Subcutaneous abdominal adipose tissue (tissue), 5 donors: Measurements from ENCODE around the gene ELP5.

Experiments
- H3K27ac ChIP-seq: one replicate; pipeline ENCODE4 v1.7.0; 2013; ENCODE audit warnings: low read depth, mild to moderate bottlenecking, inconsistent platforms, low read length, moderate library complexity
- H3K27me3 ChIP-seq, 5 donors: one replicate each; pipeline ENCODE4 v1.7.0; 2013; ENCODE audit warnings: low read length in 5 of 5, inconsistent platforms in 1 of 5; ENCODE audit not compliant: control insufficient read depth in 5 of 5, insufficient read depth in 4 of 5
- H3K36me3 ChIP-seq, 5 donors: one replicate each; pipeline ENCODE4 v1.7.0; 2013; ENCODE audit warnings: low read length in 5 of 5; ENCODE audit not compliant: control insufficient read depth in 5 of 5, insufficient read depth in 5 of 5
- H3K4me1 ChIP-seq, 5 donors: one replicate each; pipeline ENCODE4 v1.7.0; 2013; ENCODE audit warnings: low read length in 5 of 5, mild to moderate bottlenecking in 3 of 5, moderate library complexity in 1 of 5; ENCODE audit not compliant: control insufficient read depth in 5 of 5, insufficient read depth in 5 of 5
- H3K4me3 ChIP-seq, 5 donors: one replicate each; pipeline ENCODE4 v1.7.0; 2013; ENCODE audit warnings: low read length in 5 of 5, low read depth in 1 of 5
- H3K9ac ChIP-seq, 5 donors: one replicate each; pipeline ENCODE4 v1.7.0; 2013; ENCODE audit warnings: low read length in 5 of 5, mild to moderate bottlenecking in 4 of 5, moderate library complexity in 3 of 5
- H3K9me3 ChIP-seq, 5 donors: one replicate each; pipeline ENCODE4 v1.7.0; 2013; ENCODE audit warnings: low read length in 5 of 5; ENCODE audit not compliant: control insufficient read depth in 5 of 5
- donor health status: healthy.
- donor health status: healthy.
- donor health status: healthy.
- donor health status: healthy.
- donor health status: healthy.

Gene ELP5

DNA sequence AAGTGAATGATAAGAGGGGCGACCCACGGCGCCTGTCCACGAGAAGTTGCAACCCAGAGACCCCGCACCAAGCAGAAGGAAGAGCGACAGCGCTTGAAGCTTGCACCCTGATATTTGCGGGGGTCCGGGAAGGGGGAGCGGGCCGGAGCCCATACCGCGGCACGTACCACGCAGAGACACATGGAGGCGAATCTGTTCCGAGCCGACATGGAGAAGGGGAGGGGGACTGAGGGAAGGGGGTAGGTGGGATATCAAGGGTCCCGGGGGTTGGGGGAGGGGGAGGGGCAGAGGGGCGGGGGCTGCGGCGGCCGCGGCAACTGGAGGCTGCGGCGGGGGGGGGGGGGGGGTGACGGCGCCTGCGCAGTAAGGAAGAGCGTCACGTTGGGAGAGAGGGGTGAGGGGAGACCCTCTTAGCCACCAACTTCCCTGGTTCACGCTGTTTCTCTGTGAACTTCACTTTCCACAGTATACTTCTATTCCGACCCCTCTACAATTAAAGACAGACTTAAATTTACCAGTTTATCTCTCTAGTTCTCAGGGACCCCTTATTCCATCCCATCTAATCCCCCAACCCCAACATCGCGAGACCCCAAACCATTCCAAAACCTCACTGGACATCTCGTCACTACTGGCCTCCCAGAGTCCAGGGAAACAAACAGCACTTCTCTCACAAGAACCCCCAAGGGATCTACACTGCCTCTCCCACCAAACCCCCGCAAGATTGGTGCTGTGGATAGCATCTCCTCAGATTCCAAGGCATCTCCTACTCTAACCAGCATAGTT, 40.3 kb upstream of the ELP5 start:
- Histone ChIP-seq H3K4me3 (no peak overlapping the region), H3K4me1 (peaks cover 1 to 37% (median 30%) of the 10 kb centered on the region in 5 donors), H3K27ac (no peak overlapping the region), H3K9ac (no peak overlapping the region), H3K9me3 (no peaks in the 10 kb centered on the region), H3K27me3 (peaks cover 6 to 12% (median 10%) of the 10 kb centered on the region in 5 donors), H3K36me3 (no peaks in the 10 kb centered on the region)

DNA sequence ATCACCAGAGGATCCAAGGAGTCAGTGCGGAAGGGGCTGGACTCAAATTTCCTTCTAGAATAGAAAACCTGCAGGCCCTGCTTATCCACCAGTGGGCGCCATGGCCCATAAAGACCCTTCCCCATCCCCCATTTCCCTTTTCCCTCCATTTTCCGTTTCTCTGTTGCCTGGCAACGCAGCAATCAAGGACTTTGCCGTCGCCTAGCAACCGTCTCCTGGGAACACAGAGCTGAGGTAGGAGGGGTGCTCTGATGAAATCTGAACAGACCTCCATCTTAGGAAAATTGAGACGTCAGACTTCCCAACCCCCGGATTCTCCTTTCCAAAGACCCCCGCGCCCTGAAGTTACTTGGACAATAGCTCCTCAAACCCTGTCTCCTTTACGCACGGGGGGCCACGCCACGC, 38.1 kb upstream of the ELP5 start:
- Histone ChIP-seq H3K36me3 (no peaks in the 10 kb centered on the region), H3K4me1 (peaks cover 1 to 48% (median 44%) of the 10 kb centered on the region in 5 donors), H3K27me3 (peaks cover 0 to 10% (median 4%) of the 10 kb centered on the region in 5 donors), H3K9ac (no peak overlapping the region), H3K9me3 (no peaks in the 10 kb centered on the region), H3K27ac (no peak overlapping the region), H3K4me3 (peak overlapping the region; percentile 23 to 68 (median 61))

DNA sequence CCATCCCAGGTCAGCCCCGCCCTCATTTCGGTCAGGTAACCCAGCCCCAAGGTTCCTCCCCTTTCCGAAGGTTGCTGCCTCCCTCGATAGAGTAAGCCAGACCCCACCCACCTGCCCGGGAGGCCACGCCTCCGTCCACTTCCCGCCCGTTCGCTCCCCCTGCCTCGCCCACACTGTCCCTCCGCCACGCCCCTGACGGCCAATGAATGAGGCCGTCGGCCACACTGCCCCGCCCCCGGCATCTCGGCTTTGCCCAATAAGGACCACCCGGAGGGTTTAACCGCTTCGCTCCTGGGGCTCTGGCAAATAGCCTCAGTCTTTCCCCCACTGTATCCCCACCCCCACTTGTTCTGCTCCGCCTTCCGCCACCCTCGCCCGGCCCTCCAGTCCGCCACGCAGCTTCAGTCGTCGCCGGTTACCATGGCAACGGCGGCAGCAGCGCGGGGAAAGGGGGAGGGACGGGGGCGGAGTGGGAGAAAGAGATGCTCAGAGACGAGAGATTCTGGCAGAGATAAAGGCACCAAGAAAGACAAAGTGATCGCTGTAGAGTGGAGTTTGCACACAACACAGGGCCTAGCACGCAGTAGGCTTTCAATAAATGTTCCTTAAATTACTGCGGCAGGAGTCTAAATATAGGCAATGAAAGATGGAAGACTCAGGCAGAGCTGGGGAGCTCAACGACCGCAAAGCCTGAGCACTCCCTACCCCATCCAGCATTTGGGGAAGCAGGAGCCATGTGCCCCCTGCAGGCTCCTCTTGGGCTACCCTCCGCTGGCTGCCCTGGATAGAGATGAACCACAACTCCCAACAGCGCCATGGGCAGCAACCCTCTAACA, 37.5 kb upstream of the ELP5 start:
- Histone ChIP-seq H3K4me1 (peaks cover 1 to 55% (median 50%) of the 10 kb centered on the region in 5 donors), H3K9ac (peak overlapping the region in 1 of 5 donors; percentile 58), H3K9me3 (no peaks in the 10 kb centered on the region), H3K4me3 (peak overlapping the region; percentile 23 to 74 (median 68)), H3K36me3 (no peaks in the 10 kb centered on the region), H3K27me3 (peaks cover 0 to 9% (median 4%) of the 10 kb centered on the region in 5 donors), H3K27ac (no peak overlapping the region)

DNA sequence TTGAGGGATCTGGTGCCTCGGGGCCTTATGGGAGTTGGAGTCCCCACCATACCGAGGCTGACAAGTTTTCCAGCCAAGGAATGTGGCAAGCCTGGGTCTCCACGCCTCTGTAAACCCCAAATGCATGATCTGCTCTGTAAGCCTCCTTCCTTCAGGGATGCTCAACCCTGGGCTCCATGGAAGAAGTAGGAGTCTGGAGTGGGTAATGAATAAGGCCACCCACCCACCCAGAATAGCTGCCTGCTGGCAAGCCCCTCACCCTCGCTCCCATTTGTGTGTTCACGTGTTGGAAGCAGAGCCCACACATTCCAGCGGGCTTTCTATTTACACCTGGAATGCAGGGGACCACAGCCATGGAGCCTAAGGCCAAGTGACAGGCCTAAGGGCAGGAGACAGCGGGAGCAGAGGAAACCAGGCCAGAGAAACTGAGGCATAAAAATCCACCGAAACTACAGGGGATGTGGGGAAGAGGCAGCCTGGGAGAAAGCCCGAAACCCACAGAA, 36.8 kb upstream of the ELP5 start:
- H3K4me3 ChIP-seq = peak overlapping the region in 4 of 5 donors; percentile 59 to 74 (median 70)
- H3K36me3 ChIP-seq = no peaks in the 10 kb centered on the region
- peak overlapping the region in 1 of 5 donors; percentile 8 for H3K9ac ChIP-seq
- peaks cover 2 to 60% (median 53%) of the 10 kb centered on the region in 5 donors for H3K4me1 ChIP-seq
- H3K9me3 ChIP-seq = no peaks in the 10 kb centered on the region
- no peak overlapping the region for H3K27ac ChIP-seq
- H3K27me3 ChIP-seq = peaks cover 0 to 9% (median 4%) of the 10 kb centered on the region in 5 donors

DNA sequence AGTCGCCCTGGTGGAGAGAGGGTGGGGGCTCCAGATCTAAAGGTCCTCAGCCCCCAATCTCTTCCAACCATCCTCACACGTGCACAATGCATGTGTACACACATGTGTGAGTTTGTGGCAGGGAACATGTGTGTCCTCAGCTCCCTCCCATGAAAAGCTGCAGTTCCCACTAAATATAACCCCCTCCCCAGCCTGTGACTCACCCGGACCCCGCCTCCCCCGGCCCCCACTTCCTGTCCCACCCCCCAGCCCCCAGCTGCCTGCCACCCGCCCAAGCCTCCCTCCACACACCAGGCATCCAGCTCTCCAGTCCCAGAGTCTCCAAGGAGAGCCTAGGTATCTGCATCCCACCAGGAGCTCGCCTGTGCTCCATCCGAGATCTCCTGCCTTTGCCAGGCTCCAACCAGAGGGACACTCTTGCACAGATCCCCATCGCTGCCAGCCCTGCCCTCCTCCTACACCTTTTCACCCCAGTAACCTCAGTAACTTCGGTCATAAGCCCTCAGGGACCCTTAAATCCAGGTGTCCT, 36.3 kb upstream of the ELP5 start:
- Histone ChIP-seq H3K27ac (no peak overlapping the region), H3K4me3 (peak overlapping the region in 2 of 5 donors; percentile 35 to 42), H3K4me1 (peaks cover 7 to 66% (median 58%) of the 10 kb centered on the region in 5 donors), H3K27me3 (peaks cover 0 to 12% (median 4%) of the 10 kb centered on the region in 5 donors), H3K9me3 (no peaks in the 10 kb centered on the region), H3K9ac (peak overlapping the region in 1 of 5 donors; percentile 8), H3K36me3 (no peaks in the 10 kb centered on the region)

DNA sequence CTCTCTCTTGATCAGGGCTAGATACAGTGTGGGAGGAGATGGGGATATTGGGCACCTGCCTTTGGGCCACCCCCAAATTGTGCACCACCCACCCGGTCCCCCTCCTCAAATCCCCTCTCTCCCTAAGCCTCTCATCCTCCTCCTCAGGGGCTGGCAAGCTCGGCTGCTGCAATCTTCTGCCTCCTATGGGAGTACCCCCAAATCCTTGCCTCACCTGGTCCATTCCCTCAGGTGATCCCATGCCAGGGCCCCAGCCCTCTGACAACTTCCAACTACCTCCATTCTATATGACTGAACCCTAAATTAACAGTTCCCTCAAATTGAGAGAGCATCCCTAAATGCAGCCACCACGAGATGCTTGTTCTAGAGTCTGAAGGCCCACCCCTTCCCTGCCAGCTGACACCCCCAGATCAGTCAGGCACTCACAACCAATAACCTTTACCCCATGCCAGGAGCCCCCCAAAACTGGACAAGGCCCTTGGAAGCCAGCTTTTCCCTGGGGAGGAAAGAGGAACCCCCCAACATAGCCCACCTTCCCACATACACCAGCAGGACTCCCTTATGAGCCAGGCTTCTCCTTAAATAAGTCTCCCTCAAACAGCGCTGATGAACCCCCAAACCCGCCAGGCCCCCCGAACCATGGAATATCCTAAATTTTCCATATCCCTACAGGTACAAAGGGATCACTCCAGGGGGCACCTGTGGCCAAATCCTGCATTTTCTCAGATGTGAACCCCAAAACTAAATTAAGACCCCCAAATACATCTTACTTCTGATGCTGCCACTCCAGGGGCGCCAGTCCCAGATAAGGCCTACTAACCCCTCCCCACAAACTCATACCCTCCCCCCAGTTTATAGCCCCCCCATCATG, 35.5 kb upstream of the ELP5 start:
- H3K4me1 ChIP-seq = peaks cover 12 to 73% (median 66%) of the 10 kb centered on the region in 5 donors
- peaks cover 0 to 6% (median 5%) of the 10 kb centered on the region in 5 donors for H3K36me3 ChIP-seq
- peak overlapping the region in 1 of 5 donors; percentile 48 for H3K9ac ChIP-seq
- H3K4me3 ChIP-seq = peak overlapping the region in 2 of 5 donors; percentile 35 to 40
- H3K27ac ChIP-seq = no peak overlapping the region
- H3K27me3 ChIP-seq = peaks cover 0 to 12% (median 4%) of the 10 kb centered on the region in 5 donors
- no peaks in the 10 kb centered on the region for H3K9me3 ChIP-seq

DNA sequence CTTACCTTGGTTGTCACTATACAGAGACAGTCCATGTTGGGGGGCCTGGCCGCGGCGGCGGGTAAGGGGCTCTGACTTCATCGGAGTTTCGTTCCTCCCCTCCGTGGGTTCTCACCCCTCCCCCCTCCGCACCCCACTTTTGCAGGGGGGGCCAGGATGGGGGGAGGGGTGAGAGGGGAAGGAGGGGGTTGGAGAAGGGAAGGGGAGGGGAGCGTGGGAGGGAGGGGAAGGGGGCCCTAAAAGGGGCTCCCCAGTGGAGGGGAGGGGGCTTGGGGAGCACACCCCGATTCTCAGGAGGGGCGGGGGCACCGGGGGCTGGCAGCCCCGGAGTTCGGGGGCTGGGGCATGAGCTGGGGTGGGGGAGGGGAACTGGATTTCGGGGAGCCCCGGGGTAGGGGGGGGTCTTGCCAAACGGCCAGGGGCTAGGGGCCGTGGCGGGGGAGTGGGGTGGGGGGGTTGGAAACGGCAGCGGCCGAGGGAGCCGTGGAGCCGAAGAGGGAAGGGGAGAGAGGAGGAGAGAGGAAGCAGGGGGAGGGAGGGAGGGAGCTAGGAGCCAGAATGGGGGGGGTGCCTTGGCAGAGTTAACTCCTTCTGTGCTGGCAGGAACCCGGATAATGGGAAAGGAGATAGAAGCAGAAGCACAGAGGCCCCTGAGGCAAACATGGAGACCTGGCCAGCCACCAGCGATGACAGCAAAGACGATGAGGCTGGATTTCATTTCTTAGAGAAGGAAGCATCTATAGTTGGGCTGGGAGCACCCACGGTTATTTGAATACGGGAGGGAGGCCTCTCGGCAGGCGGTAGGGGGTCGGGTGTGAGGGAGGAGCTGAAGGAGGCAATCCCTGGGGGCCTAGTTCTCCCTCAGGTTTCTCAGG, 34.7 kb upstream of the ELP5 start:
- peak overlapping the region in 2 of 5 donors; percentile 41 to 72 for H3K9ac ChIP-seq
- H3K9me3 ChIP-seq = no peaks in the 10 kb centered on the region
- peaks cover 0 to 9% (median 4%) of the 10 kb centered on the region in 5 donors for H3K27me3 ChIP-seq
- peaks cover 13 to 82% (median 74%) of the 10 kb centered on the region in 5 donors for H3K4me1 ChIP-seq
- H3K36me3 ChIP-seq = peaks cover 0 to 14% (median 13%) of the 10 kb centered on the region in 5 donors
- peak overlapping the region; percentile 36 to 57 (median 49) for H3K4me3 ChIP-seq
- H3K27ac ChIP-seq = no peak overlapping the region

DNA sequence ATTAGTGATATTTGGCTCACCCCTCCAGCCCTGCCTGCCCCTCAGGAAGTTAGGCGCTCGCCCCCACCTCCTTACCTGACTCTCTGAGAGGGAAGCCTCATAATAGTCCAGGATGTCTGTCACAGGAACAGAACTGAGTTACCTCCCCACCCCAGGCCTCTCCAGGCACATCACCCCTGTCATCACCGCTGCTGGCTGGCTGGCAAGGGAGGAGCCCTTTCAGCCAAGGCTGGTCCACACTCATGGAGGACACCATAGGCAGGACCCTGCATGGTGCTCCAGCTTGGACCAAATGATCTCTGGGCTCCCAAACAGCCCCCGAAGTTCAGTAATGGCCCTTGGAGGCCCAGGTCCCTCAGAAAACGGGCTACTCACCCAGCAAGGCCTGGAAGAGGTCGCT, 33.8 kb upstream of the ELP5 start:
- H3K9ac ChIP-seq = peak overlapping the region in 2 of 5 donors; percentile 53 to 72
- peaks cover 0 to 22% (median 21%) of the 10 kb centered on the region in 5 donors for H3K36me3 ChIP-seq
- no peaks in the 10 kb centered on the region for H3K9me3 ChIP-seq
- no peak overlapping the region for H3K27ac ChIP-seq
- H3K27me3 ChIP-seq = peaks cover 0 to 9% (median 4%) of the 10 kb centered on the region in 5 donors
- peak overlapping the region in 1 of 5 donors; percentile 36 for H3K4me3 ChIP-seq
- H3K4me1 ChIP-seq = peaks cover 13 to 87% (median 78%) of the 10 kb centered on the region in 5 donors
